GM12878 (cell line): Measurements from ENCODE around the gene SENP3. TPM values are rescaled to one million over a fixed set of nuclear protein-coding genes. Genes with fewer than 3 reads are reported as not detected.

ENCODE experiments used
- ATAC-seq: fragments of 200-7000 bp; cut with Tn5 transposase; 3 replicates; pipeline ENCODE4 v1.9.1; 2020; ENCODE audit warnings: mild to moderate bottlenecking, moderate library complexity
- BruUV-seq: library from RNA; stranded (reverse); fragments of 400-500 nt; replicated peaks from 2 replicates; lab custom pipeline; 2021; lab: Mats Ljungman, UMichigan
- CTCF ChIA-PET: fragments of 300-600 bp; sonication (Branson Sonifier 250); formaldehyde crosslinking; extraction: SDS; loops from one replicate; lab custom pipeline; 2021; ENCODE audit warnings: inconsistent platforms; lab: Yijun Ruan, JAX
- POLR2A ChIA-PET: fragments of 350-600 bp; formaldehyde crosslinking; extraction: SDS; loops from one replicate; lab custom pipeline; 2021; ENCODE audit warnings: inconsistent platforms; lab: Charles Lee
- RAD21 ChIA-PET: fragments of 300-600 bp; sonication (Branson Sonifier 250); formaldehyde crosslinking; loops from one replicate; lab custom pipeline; 2023; ENCODE audit warnings: antibody characterized with exemption; ENCODE audit not compliant: unreplicated experiment; lab: Charles Lee
- SMC1A ChIA-PET: fragments of 300-600 bp; sonication (Branson Sonifier 250); formaldehyde crosslinking; loops from one replicate; lab custom pipeline; 2023; ENCODE audit not compliant: unreplicated experiment, uncharacterized antibody; lab: Charles Lee
- DNase-seq: peaks from one replicate; pipeline ENCODE4 v3.0.0-alpha.2; 2011; ENCODE audit warnings: low read depth, low spot score
- FAIRE-seq: peaks from 3 replicates; lab custom pipeline; 2011; peaks lifted over from hg19 to GRCh38; lab: Jason Lieb, UNC
- H2AFZ ChIP-seq: 2 replicates; pipeline ENCODE4 v1.6.0; 2011; ENCODE audit warnings: low read depth, low read length, control low read depth; ENCODE audit not compliant: control insufficient read depth
- H3K27ac ChIP-seq: 2 replicates; pipeline ENCODE4 v1.5.1; 2011; ENCODE audit warnings: control low read depth; ENCODE audit not compliant: control insufficient read depth, insufficient read depth
- H3K27me3 ChIP-seq, 2 experiments: replicated peaks in 1 of 2; 2 replicates each; pipeline versions ENCODE4 v1.6.0 to v1.6.1; 2011; ENCODE audit warnings: low read length in 1 of 2; ENCODE audit not compliant: control insufficient read depth in 2 of 2, insufficient read depth in 2 of 2
- H3K36me3 ChIP-seq, 2 experiments: 2 replicates each; pipeline ENCODE4 v1.5.1; 2011; ENCODE audit warnings: low read length in 1 of 2; ENCODE audit not compliant: control insufficient read depth in 2 of 2, insufficient read depth in 2 of 2
- H3K4me1 ChIP-seq: 2 replicates; pipeline ENCODE4 v1.6.1; 2011; ENCODE audit warnings: mild to moderate bottlenecking, low read length, moderate library complexity, mixed read lengths; ENCODE audit not compliant: control insufficient read depth, insufficient read depth
- H3K4me2 ChIP-seq: 2 replicates; pipeline ENCODE4 v1.6.0; 2011; ENCODE audit warnings: control low read depth; ENCODE audit not compliant: control insufficient read depth, insufficient read depth
- H3K4me3 ChIP-seq: fragments of 200-600 bp; sonication (generic); 2 replicates; pipeline ENCODE4 v1.5.1; 2016
- H3K79me2 ChIP-seq: 2 replicates; pipeline ENCODE4 v1.6.0; 2011; ENCODE audit warnings: low read length; ENCODE audit not compliant: control insufficient read depth, insufficient read depth
- H3K9ac ChIP-seq: 2 replicates; pipeline ENCODE4 v1.8.0; 2011; ENCODE audit warnings: low read length, control low read depth, mixed read lengths; ENCODE audit not compliant: control insufficient read depth, insufficient read depth
- H3K9me3 ChIP-seq: replicated peaks from 3 replicates; pipeline ENCODE4 v1.5.1; 2011; ENCODE audit warnings: mild to moderate bottlenecking, low read length; ENCODE audit not compliant: control insufficient read depth, insufficient read depth
- H4K20me1 ChIP-seq: 2 replicates; pipeline ENCODE4 v1.6.0; 2011; ENCODE audit not compliant: control insufficient read depth, insufficient read depth
- BCL11A ChIP-seq: IDR thresholded peaks from 2 replicates; pipeline ENCODE4 v1.6.1; 2011; ENCODE audit warnings: low read depth, low read length
- EP300 ChIP-seq, 2 experiments: fragments of 150-350 bp in 1 of 2; IDR thresholded peaks; 2 replicates each; pipeline ENCODE4 v1.6.1; 2011 to 2012; ENCODE audit warnings: low read depth in 2 of 2, low read length in 2 of 2, borderline replicate concordance in 1 of 2, improper control_type of control experiment in 1 of 2, inconsistent platforms in 1 of 2; ENCODE audit not compliant: control insufficient read depth in 1 of 2
- GATAD2B ChIP-seq: fragments of 450-650 bp; conservative IDR thresholded peaks from 2 replicates; pipeline ENCODE4 v1.6.1; 2017; ENCODE audit warnings: low read depth, mild to moderate bottlenecking, moderate library complexity
- KAT2A ChIP-seq: conservative IDR thresholded peaks from 2 replicates; pipeline ENCODE4 v1.6.1; 2011; ENCODE audit warnings: low read depth, low read length; ENCODE audit not compliant: control insufficient read depth
- LARP7 ChIP-seq: fragments of 450-650 bp; IDR thresholded peaks from 2 replicates; pipeline ENCODE4 v1.6.1; 2017; ENCODE audit warnings: mild to moderate bottlenecking
- MTA3 ChIP-seq: IDR thresholded peaks from 2 replicates; pipeline ENCODE4 v1.6.1; 2012; ENCODE audit warnings: low read length, inconsistent platforms, borderline replicate concordance
- MYB ChIP-seq: fragments of 150-350 bp; IDR thresholded peaks from 2 replicates; pipeline ENCODE4 v1.6.1; 2014; ENCODE audit warnings: mild to moderate bottlenecking, low read depth, low read length, borderline replicate concordance
- RAD21 ChIP-seq: IDR thresholded peaks from 2 replicates; pipeline ENCODE4 v1.6.1; 2011; ENCODE audit warnings: mild to moderate bottlenecking, low read depth, low read length, moderate library complexity; ENCODE audit not compliant: insufficient read depth
- RAD51 ChIP-seq: fragments of 450-650 bp; IDR thresholded peaks from 2 replicates; pipeline ENCODE4 v1.6.1; 2016; ENCODE audit warnings: moderate library complexity, mild to moderate bottlenecking, inconsistent platforms
- SMAD1 ChIP-seq: fragments of 450-650 bp; IDR thresholded peaks from 2 replicates; pipeline ENCODE4 v1.6.1; 2018; ENCODE audit warnings: mild to moderate bottlenecking, low read depth; ENCODE audit not compliant: partially characterized antibody
- SMC3 ChIP-seq: IDR thresholded peaks from 2 replicates; pipeline ENCODE4 v1.6.1; 2011; ENCODE audit warnings: low read length, improper control_type of control experiment, borderline replicate concordance
- SP1 ChIP-seq: IDR thresholded peaks from one replicate; pipeline ENCODE4 v1.6.1; 2011; ENCODE audit warnings: low read depth, low read length
- SUZ12 ChIP-seq: fragments of 200-600 bp; sonication (generic); IDR thresholded peaks from one replicate; pipeline ENCODE4 v1.6.1; 2018; ENCODE audit warnings: antibody characterized with exemption, mild to moderate bottlenecking; ENCODE audit not compliant: unreplicated experiment
- ZBED1 ChIP-seq: IDR thresholded peaks from 2 replicates; pipeline ENCODE4 v1.6.1; 2016; ENCODE audit warnings: borderline replicate concordance
- ZNF207 ChIP-seq: fragments of 450-650 bp; IDR thresholded peaks from 2 replicates; pipeline ENCODE4 v1.6.1; 2014; ENCODE audit warnings: antibody characterized with exemption, mild to moderate bottlenecking, borderline replicate concordance
- ZNF274 ChIP-seq: IDR thresholded peaks from one replicate; pipeline ENCODE4 v1.8.0; 2011; ENCODE audit not compliant: insufficient read length, insufficient read depth
- WGBS: methylation state at CpG from one replicate; pipeline ENCODE4 v1.1.6; 2016; ENCODE audit warnings: low lambda C conversion rate; ENCODE audit not compliant: insufficient replicate concordance, insufficient coverage; ENCODE audit errors: missing lambda C conversion rate; 5-methylcytosine and 5-hydroxymethylcytosine counted together
- in situ Hi-C: fragments of 300-500 bp; cut with MboI; formaldehyde crosslinking; loops from 9 replicates; pipeline ENCODE4 v1.14.3; 2018; ENCODE audit warnings: mixed read lengths
- intact Hi-C: fragments of 100-400 bp; cut with micrococcal nuclease; formaldehyde crosslinking; loops from one replicate; pipeline ENCODE4 v1.14.2; 2022; ENCODE audit not compliant: unreplicated experiment
- polyA plus RNA-seq, 11 experiments: library from polyadenylated mRNA; depleted of rRNA in 4 of 11; unstranded in 6 of 11; stranded (reverse) in 5 of 11; fragments of >200 nt; fragmentation: Nextera tagmentation in 4 of 11; fragmentation: Illumina TruSeq in 1 of 11; extraction: Ambion mirVana in 4 of 11; extraction: Trizol in 1 of 11; gene quantifications; 1 replicate in 1 of 11; 2 replicates in 10 of 11; pipeline versions ENCODE4 v1.2.1 to v1.2.3, GENCODE V29; 2011 to 2016; ENCODE audit warnings: inconsistent platforms in 2 of 11, missing spikeins in 2 of 11, low read depth in 1 of 11
- total RNA-seq, 4 experiments: library from RNA; depleted of rRNA in 3 of 4; stranded (reverse); fragments of >200 nt in 3 of 4; fragmentation: Illumina TruSeq in 1 of 4; extraction: Trizol in 1 of 4; gene quantifications; 2 replicates each; pipeline versions ENCODE4 v1.2.1 to v1.2.3, GENCODE V29; 2013 to 2021
- TF ChIP-seq, protein P1 (sequence below): IDR thresholded peaks from 2 replicates; pipeline ENCODE4 v1.6.1; 2012; ENCODE audit warnings: improper control_type of control experiment, low read depth, low read length; ENCODE audit not compliant: insufficient replicate concordance

SENP3 gene
- total and polyA plus RNA-seq, 10 of the 15 experiments (the other 5 are each of a cell fraction or from before 2014, with no cell fraction given): 1.8 to 113 (median 72.3) TPM

DNA sequence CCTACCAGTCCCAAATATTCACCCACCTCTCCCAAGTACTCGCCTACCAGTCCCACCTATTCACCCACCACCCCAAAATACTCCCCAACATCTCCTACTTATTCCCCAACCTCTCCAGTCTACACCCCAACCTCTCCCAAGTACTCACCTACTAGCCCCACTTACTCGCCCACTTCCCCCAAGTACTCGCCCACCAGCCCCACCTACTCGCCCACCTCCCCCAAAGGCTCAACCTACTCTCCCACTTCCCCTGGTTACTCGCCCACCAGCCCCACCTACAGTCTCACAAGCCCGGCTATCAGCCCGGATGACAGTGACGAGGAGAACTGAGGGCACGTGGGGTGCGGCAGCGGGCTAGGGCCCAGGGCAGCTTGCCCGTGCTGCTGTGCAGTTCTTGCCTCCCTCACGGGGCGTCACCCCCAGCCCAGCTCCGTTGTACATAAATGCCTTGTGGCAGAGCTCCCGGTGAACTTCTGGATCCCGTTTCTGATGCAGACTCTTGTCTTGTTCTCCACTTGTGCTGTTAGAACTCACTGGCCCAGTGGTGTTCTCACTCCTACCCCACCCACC, 47.8 kb upstream of the SENP3 start (continued):
- no peak for TF ChIP-seq KAT2A
- TF ChIP-seq ZBED1: no peak
- no peak for TF ChIP-seq SMC3
- no peak for TF ChIP-seq GATAD2B
- TF ChIP-seq SUZ12: no peak
- TF ChIP-seq SP1: no peak
- TF ChIP-seq LARP7: no peak
- no peak for TF ChIP-seq MTA3

- DNase-seq (no peak), ATAC-seq (no peak), FAIRE-seq (no peak)
- Histone ChIP-seq H3K27ac (no peak overlapping the region), H3K9me3 (no peaks in the 10 kb centered on the region), H2AFZ (no peak overlapping the region), H4K20me1 (no peaks in the 10 kb centered on the region), H3K4me2 (no peak overlapping the region), H3K36me3 (peaks cover 12 to 24% of the 10 kb centered on the region in 2 experiments; a peak in 3 of 4 replicates), H3K9ac (no peak overlapping the region), H3K27me3 (no peaks in the 10 kb centered on the region), H3K79me2 (no peaks in the 10 kb centered on the region), H3K4me1 (no peaks in the 10 kb centered on the region), H3K4me3 (no peak overlapping the region)
- BruUV-seq: no TSS peak
- WGBS: 88% methylated on average over 13 of the region's 13 CpGs
- ChIA-PET RAD21 (interaction anchor here (0.7 to 4.1 kb wide), 8 partner anchors 37 to 227 kb away, joined by 3 to 84 read pairs (median 4); partner anchors contain the start of genes MPDU1, SENP3, TNFSF13 and TP53), CTCF (interaction anchor here (0.7 to 4.4 kb wide), 21 partner anchors 10 to 233 kb away, joined by 3 to 145 read pairs (median 4); partner anchors contain the start of genes CD68, SENP3, SOX15 and TMEM95), SMC1A (interaction anchor here (0.8 to 4.2 kb wide), 11 partner anchors 8 to 172 kb away, joined by 3 to 67 read pairs (median 8); partner anchors contain the start of genes SENP3, TNFSF13, TP53 and WRAP53), POLR2A (interaction anchor here (3.9 kb wide), 1 partner anchor 43 kb away, joined by 36 read pairs; the partner anchor contains the start of gene TNFSF13)
- intact Hi-C loops: no loop called here
- in situ Hi-C loops: no loop called here
- no peak for TF ChIP-seq BCL11A
- no peak for TF ChIP-seq ZNF207
- TF ChIP-seq SMAD1: no peak
- no peak for TF ChIP-seq RAD51
- TF ChIP-seq MYB: no peak
- TF ChIP-seq ZNF274: no peak
- TF ChIP-seq, protein P1, sequence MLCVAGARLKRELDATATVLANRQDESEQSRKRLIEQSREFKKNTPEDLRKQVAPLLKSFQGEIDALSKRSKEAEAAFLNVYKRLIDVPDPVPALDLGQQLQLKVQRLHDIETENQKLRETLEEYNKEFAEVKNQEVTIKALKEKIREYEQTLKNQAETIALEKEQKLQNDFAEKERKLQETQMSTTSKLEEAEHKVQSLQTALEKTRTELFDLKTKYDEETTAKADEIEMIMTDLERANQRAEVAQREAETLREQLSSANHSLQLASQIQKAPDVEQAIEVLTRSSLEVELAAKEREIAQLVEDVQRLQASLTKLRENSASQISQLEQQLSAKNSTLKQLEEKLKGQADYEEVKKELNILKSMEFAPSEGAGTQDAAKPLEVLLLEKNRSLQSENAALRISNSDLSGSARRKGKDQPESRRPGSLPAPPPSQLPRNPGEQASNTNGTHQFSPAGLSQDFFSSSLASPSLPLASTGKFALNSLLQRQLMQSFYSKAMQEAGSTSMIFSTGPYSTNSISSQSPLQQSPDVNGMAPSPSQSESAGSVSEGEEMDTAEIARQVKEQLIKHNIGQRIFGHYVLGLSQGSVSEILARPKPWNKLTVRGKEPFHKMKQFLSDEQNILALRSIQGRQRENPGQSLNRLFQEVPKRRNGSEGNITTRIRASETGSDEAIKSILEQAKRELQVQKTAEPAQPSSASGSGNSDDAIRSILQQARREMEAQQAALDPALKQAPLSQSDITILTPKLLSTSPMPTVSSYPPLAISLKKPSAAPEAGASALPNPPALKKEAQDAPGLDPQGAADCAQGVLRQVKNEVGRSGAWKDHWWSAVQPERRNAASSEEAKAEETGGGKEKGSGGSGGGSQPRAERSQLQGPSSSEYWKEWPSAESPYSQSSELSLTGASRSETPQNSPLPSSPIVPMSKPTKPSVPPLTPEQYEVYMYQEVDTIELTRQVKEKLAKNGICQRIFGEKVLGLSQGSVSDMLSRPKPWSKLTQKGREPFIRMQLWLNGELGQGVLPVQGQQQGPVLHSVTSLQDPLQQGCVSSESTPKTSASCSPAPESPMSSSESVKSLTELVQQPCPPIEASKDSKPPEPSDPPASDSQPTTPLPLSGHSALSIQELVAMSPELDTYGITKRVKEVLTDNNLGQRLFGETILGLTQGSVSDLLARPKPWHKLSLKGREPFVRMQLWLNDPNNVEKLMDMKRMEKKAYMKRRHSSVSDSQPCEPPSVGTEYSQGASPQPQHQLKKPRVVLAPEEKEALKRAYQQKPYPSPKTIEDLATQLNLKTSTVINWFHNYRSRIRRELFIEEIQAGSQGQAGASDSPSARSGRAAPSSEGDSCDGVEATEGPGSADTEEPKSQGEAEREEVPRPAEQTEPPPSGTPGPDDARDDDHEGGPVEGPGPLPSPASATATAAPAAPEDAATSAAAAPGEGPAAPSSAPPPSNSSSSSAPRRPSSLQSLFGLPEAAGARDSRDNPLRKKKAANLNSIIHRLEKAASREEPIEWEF: no peak
- TF ChIP-seq RAD21: no peak
- no peak for TF ChIP-seq EP300 (IDR thresholded peaks at IDR 0.05; ENCODE audit: borderline replicate concordance in 1 of 2, control insufficient read depth in 1 of 2, low read depth in 2 of 2, low read length in 2 of 2)
These were observed 45.7 kb upstream of the SENP3 start for GRCh38 chr17:7515911-7516610.
